Fibroblast of pulmonary artery (primary cell): ENCODE measurements around the gene TXNDC8.
A peak's percentile ranks its signal among the peaks of the same experiment; 100 is the strongest.

Experiments
- DNase-seq: peaks from one replicate; pipeline ENCODE4 v3.0.0-alpha.2; 2010; ENCODE audit warnings: low read depth
- H3K4me3 ChIP-seq: replicated peaks from 2 replicates; pipeline ENCODE4 v1.5.1; 2011; ENCODE audit warnings: low read depth, mild to moderate bottlenecking, control low read depth, low read length, moderate library complexity
- TF ChIP-seq, protein P1 (sequence below): IDR thresholded peaks from 2 replicates; pipeline ENCODE4 v1.5.1; 2011; ENCODE audit warnings: mild to moderate bottlenecking, control low read depth, low read length, inconsistent platforms; ENCODE audit errors: missing control alignments

TXNDC8 gene

DNA sequence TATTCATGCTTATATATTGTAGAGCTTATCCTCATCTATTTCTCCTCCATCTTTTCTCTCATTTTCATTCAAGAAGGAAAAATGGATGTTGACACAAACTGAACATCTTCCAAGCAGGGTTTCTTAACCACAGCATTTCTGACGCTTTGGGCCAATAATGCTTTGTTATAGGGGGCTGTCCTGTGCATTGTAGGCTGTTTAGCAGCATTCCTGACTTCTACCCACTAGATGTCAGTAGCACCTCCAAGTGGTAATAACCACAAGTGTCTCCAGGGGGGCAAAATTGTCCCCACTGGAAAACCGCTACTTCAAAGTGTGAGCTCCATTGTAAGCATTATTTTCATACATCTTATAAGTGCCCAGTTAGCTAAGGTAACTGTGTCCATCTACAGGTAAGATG, 2.6 kb upstream of the TXNDC8 start:
- DNase-seq: peak; percentile 49
- TF ChIP-seq, protein P1, sequence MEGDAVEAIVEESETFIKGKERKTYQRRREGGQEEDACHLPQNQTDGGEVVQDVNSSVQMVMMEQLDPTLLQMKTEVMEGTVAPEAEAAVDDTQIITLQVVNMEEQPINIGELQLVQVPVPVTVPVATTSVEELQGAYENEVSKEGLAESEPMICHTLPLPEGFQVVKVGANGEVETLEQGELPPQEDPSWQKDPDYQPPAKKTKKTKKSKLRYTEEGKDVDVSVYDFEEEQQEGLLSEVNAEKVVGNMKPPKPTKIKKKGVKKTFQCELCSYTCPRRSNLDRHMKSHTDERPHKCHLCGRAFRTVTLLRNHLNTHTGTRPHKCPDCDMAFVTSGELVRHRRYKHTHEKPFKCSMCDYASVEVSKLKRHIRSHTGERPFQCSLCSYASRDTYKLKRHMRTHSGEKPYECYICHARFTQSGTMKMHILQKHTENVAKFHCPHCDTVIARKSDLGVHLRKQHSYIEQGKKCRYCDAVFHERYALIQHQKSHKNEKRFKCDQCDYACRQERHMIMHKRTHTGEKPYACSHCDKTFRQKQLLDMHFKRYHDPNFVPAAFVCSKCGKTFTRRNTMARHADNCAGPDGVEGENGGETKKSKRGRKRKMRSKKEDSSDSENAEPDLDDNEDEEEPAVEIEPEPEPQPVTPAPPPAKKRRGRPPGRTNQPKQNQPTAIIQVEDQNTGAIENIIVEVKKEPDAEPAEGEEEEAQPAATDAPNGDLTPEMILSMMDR: peak; percentile 62
- H3K4me3 ChIP-seq: no peak overlapping the region

DNA sequence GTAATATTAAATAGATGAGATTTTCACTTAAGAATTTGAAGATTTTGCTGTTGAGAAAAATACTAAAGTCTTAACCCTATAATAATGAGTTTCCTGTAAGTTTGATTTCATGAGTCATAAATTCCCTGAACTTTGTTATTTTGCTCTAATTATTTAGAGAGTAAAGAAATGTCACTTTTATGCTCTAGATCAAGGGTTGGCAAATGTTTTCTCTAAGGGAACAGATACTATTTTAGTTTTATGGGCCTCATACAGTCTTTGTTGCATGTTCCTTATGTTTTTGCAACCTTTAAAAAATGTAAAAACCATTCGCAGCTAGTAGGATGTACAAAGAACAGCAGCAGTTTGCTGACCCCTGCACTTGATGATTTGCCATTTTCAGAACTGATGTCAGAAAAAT, 480 bp upstream of the TXNDC8 start:
- no peak overlapping the region for H3K4me3 ChIP-seq
- TF ChIP-seq, protein P1: no peak
- no peak for DNase-seq

DNA sequence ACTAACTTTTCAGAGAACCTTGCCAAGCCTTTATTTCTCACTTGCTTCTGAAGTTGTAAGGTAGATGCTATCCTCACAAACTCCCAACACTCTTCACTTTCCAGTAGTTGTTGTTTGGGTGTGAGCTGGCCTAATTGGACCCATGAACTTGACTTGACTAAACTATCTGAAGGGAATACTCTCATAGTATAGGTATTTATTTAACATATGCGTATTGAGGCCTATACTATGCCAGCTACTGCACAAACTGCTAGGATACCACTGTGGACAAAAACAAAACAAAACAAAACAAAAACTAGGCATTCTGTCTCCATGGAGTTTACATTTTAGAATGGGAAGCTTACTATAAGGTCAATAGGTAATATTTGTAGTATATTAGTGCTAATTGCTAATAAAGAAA, 1.3 kb downstream of the TXNDC8 start:
- no peak overlapping the region for H3K4me3 ChIP-seq
- no peak for DNase-seq
- TF ChIP-seq, protein P1: no peak

DNA sequence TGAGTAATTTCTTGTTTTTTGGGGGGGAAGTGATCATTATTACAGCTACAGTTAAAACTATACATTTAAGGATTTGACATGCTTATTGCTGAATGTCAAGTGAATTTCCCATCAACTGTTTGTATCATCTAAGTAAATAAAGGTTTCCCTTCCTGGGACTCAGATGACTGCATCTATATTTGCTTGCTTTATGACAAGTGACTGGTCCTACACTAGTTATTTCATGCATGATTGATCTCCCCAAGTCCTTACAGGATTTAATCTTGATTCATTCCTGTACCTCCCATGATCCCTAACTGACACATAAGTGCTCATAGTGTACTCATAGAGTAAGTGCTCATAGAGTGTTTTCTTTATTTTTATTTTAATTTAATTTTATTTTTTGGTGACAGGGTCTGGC, 2.8 kb downstream of the TXNDC8 start:
- TF ChIP-seq, protein P1: no peak
- no peak for DNase-seq
- no peak overlapping the region for H3K4me3 ChIP-seq

DNA sequence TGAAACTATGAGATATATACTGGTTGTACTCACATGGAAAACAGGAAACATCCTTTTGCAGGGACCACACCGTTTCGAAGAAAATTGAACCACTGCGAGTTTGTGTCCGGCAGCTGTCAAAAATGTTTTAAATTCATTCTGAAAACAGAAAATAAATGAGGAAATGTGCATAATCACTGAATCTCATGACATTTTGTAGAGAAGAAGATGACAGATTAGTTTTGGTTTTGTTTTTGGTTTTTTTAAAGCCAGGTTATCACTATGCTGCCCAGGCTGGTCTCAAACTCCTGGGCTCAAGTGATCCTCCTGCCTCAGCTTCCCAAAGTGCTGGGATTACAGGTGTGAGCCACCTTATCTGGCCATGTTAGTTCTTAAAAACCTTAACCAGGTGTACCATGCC, 3.5 kb downstream of the TXNDC8 start:
- DNase-seq: no peak
- H3K4me3 ChIP-seq: no peak overlapping the region
- TF ChIP-seq, protein P1: no peak

DNA sequence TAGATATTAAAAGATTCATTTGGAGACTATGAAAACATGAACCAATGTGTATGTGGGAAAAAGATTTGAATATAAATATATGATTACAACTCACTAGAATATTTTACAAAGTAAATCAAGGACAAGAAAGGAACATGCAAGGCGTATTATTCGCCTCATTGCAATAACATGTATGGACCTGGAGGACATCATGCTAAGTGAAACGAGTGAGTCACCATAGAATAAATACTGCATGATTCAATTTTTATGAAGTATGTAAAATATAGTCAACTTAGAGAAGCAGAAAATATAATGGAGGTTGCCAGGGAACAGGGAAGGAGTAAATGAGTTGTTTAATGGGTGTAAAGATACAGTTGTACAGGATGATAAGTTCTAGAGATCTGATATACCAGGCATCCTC, 4.9 kb downstream of the TXNDC8 start:
- DNase-seq: no peak
- no peak overlapping the region for H3K4me3 ChIP-seq
- TF ChIP-seq, protein P1: no peak

DNA sequence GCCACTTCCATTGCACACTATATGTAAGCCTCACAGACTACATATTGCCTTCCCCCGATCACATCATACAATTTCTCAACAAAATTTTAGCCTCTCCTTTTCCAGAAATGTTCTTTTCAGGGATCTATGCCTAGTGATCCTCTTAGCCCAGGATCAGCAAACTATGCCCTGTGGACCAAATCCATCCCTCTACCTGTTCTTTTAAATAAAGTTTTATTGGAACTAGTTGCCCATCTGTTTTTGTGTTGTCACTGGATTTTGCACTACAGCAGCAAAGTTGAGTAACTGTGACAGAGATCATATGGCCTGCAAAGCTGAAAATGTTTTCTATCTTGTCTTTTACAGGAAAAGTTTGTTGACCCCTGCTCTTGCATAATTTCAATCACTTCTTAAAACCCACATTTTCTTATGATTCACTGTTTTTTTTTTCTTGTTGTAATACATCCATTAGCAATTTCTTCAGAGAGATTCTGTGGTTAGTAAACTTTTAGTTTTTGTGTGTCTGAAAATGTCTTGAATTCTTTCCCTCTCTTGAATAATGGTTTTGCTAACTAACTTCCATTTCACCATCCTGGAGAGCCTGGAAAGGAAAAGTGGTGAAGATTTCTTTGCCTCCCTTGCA, 7.1 kb downstream of the TXNDC8 start:
- no peak overlapping the region for H3K4me3 ChIP-seq
- TF ChIP-seq, protein P1: no peak
- peak; percentile 40 for DNase-seq
